GM23338 (cell line): ENCODE measurements around the gene CRISPLD2.

Source experiments
- CREB1 ChIP-seq: fragments of 250-450 bp; sonication (Bioruptor Pico); IDR thresholded peaks from 2 replicates; pipeline ENCODE4 v1.5.0; 2020; ENCODE audit warnings: low read depth, mild to moderate bottlenecking, moderate library complexity
- EZH2 ChIP-seq: fragments of 200-600 bp; sonication (generic); IDR thresholded peaks from one replicate; pipeline ENCODE4 v1.8.0; 2017; ENCODE audit warnings: antibody characterized with exemption, mild to moderate bottlenecking, low read depth; ENCODE audit not compliant: unreplicated experiment
- EZH2phosphoT487 ChIP-seq: fragments of 200-600 bp; sonication (generic); IDR thresholded peaks from one replicate; pipeline ENCODE4 v1.8.1; 2018; ENCODE audit warnings: antibody characterized with exemption; ENCODE audit not compliant: unreplicated experiment
- JUNB ChIP-seq: IDR thresholded peaks from one replicate; pipeline ENCODE4 v1.6.1; 2016; ENCODE audit warnings: antibody characterized with exemption; ENCODE audit not compliant: unreplicated experiment
- NANOG ChIP-seq: IDR thresholded peaks from 2 replicates; pipeline ENCODE4 v1.6.1; 2016; ENCODE audit warnings: antibody characterized with exemption, borderline replicate concordance
- POLR2AphosphoS5 ChIP-seq: IDR thresholded peaks from 2 replicates; pipeline ENCODE4 v1.6.1; 2016; ENCODE audit warnings: antibody characterized with exemption, low read depth
- REST ChIP-seq: IDR thresholded peaks from one replicate; pipeline ENCODE4 v1.6.1; 2018; ENCODE audit warnings: antibody characterized with exemption; ENCODE audit not compliant: unreplicated experiment
- STAT1 ChIP-seq: IDR thresholded peaks from one replicate; pipeline ENCODE4 v1.6.1; 2016; ENCODE audit warnings: antibody characterized with exemption; ENCODE audit not compliant: unreplicated experiment
- TF ChIP-seq, protein P1 (sequence below), 2 experiments: fragments of 200-600 bp in 1 of 2; sonication (generic) in 1 of 2; conservative IDR thresholded peaks; 2 replicates each; pipeline versions ENCODE4 v1.5.1 to v1.6.1; 2016 to 2017; ENCODE audit warnings: antibody characterized with exemption in 2 of 2, low read depth in 2 of 2, mild to moderate bottlenecking in 2 of 2, moderate library complexity in 1 of 2

GRCh38 chr16:84941921-84942320, 122.1 kb downstream of the CRISPLD2 start:
- TF ChIP-seq, protein P1, sequence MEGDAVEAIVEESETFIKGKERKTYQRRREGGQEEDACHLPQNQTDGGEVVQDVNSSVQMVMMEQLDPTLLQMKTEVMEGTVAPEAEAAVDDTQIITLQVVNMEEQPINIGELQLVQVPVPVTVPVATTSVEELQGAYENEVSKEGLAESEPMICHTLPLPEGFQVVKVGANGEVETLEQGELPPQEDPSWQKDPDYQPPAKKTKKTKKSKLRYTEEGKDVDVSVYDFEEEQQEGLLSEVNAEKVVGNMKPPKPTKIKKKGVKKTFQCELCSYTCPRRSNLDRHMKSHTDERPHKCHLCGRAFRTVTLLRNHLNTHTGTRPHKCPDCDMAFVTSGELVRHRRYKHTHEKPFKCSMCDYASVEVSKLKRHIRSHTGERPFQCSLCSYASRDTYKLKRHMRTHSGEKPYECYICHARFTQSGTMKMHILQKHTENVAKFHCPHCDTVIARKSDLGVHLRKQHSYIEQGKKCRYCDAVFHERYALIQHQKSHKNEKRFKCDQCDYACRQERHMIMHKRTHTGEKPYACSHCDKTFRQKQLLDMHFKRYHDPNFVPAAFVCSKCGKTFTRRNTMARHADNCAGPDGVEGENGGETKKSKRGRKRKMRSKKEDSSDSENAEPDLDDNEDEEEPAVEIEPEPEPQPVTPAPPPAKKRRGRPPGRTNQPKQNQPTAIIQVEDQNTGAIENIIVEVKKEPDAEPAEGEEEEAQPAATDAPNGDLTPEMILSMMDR (conservative IDR thresholded peaks at IDR 0.05; ENCODE audit: low read depth in 2 of 2), result no peak
- TF ChIP-seq REST (no peak), POLR2AphosphoS5 (no peak), EZH2 (no peak), EZH2phosphoT487 (no peak), CREB1 (no peak), JUNB (no peak), NANOG (no peak), STAT1 (no peak)
